T-helper 2 cell treated with Interferon-gamma antibody and Interleukin-4, amounts not matched to agents 5 μg/mL and 100 μg/mL, for 36 hours (primary cell): ENCODE measurements around the gene KRTAP8-1.

Source experiments
- DNase-seq: peaks from one replicate; pipeline ENCODE4 v3.0.0; 2021; ENCODE audit warnings: low spot score
- H3K27ac Mint-ChIP-seq: one replicate; pipeline ENCODE4 v1.8.0; 2021; ENCODE audit warnings: mild to moderate bottlenecking, mixed read lengths
- H3K27me3 Mint-ChIP-seq: one replicate; pipeline ENCODE4 v1.8.0; 2021; ENCODE audit warnings: low read depth, mixed read lengths
- H3K36me3 Mint-ChIP-seq: one replicate; pipeline ENCODE4 v1.8.0; 2021; ENCODE audit warnings: low read depth, mixed read lengths
- H3K4me1 Mint-ChIP-seq: one replicate; pipeline ENCODE4 v1.8.0; 2021; ENCODE audit warnings: low read depth, mixed read lengths
- H3K4me3 Mint-ChIP-seq: one replicate; pipeline ENCODE4 v1.8.0; 2022; ENCODE audit warnings: mild to moderate bottlenecking, moderate library complexity, mixed read lengths
- H3K9me3 Mint-ChIP-seq: one replicate; pipeline ENCODE4 v1.8.0; 2021; ENCODE audit warnings: mixed read lengths

Gene KRTAP8-1, protein sequence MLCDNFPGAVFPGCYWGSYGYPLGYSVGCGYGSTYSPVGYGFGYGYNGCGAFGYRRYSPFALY

DNA sequence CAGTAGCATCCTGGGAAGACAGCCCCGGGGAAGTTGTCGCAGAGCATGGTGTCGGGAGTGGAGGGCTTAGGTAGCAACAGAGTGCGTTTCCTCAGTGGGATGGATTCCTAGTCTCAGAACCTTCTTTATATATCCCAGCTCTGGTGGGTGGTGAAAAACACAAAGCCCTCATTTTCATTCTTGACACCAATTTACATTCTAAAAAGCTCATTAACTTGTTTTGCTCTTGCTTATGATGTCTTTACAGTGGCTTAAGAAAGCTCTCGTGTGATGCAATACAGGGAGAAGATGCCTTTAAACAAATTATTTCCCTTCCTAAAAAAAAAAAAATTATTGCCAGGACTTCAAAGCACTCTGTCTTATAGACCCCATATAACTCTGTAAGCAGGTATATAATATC, at the start of gene KRTAP8-1:
Gene KRTAP8-1, minus strand, starts transcription at position 101 of the 400 bp plus-strand sequence. Its CDS starts 54 bp downstream, at position 47.
- Mint-ChIP-seq H3K36me3 (peaks cover 5% of the 10 kb centered on the region), H3K4me1 (peaks cover 3% of the 10 kb centered on the region), H3K4me3 (no peak within 1 kb of the TSS), H3K27ac (no peak within 1 kb of the TSS), H3K27me3 (peaks cover 30% of the 10 kb centered on the region), H3K9me3 (peaks cover 4% of the 10 kb centered on the region)
- no peak for DNase-seq

DNA sequence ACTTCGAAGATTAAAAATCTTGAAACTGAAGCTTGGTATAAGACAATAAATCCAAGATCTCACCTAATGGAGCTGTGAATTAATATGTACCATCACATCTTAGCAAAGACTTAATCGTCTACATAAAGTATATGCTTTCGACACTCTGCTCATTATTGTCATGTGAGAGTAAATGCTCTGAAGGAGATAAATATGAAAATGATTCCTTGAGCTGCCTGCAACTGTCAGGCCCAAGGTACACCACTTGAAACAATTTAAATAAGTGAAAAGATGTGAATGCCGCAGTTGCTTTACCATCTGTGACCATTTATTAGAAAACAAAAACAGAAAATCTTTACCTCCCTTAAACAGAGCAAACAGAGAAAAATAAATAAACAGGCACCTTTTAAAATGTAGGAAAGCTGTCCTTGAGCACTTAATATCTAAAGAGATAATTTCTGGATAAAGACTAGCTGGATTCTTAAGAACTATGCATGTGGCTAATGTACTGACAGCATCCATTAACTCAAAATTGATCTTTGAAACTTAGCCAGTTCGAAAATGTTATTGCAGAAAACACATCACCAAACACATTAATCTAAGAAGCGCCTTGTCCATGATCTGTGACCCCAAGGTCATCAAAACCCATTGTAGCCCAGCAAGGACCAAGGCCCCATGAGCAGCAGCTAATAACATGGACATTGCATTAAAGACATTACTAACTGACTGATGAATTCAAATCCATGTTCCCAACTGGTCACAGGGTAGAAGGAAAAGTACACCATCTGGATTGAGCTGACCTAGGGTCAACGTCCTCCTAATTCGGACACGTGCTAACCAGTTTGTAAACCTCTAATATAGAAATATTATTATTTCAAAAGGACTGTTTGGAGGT, 34.8 kb upstream of the KRTAP8-1 start:
- Mint-ChIP-seq H3K27ac (no peak overlapping the region), H3K27me3 (peaks cover 8% of the 10 kb centered on the region)

DNA sequence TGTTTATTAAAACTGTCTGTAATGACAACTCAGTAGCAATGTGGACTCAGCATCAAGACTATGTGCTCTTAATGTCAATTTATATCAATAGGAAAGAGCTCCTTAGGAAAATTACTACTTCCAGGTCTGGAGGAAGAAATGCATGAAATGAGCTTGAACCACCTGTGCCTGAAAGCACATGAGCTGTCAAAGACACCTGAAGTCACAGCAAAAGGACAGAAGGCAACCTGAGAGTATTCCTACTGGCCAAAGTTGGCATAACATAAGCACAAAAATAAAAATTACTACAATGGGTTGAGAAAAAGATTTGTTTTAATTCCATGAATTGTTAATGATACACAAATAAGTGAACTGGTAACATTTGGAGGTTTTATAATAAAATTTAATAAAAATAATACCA, 29.9 kb upstream of the KRTAP8-1 start:
- Mint-ChIP-seq H3K36me3 (no peaks in the 10 kb centered on the region), H3K4me1 (peaks cover 6% of the 10 kb centered on the region), H3K27me3 (peaks cover 9% of the 10 kb centered on the region), H3K4me3 (no peak overlapping the region), H3K9me3 (peaks cover 4% of the 10 kb centered on the region), H3K27ac (no peak overlapping the region)
- DNase-seq: no peak

More for the DNA sequence above, 34.8 kb upstream of the KRTAP8-1 start:
- DNase-seq: no peak
- Mint-ChIP-seq H3K4me1 (no peaks in the 10 kb centered on the region), H3K4me3 (no peak overlapping the region), H3K9me3 (no peaks in the 10 kb centered on the region), H3K36me3 (no peaks in the 10 kb centered on the region)

DNA sequence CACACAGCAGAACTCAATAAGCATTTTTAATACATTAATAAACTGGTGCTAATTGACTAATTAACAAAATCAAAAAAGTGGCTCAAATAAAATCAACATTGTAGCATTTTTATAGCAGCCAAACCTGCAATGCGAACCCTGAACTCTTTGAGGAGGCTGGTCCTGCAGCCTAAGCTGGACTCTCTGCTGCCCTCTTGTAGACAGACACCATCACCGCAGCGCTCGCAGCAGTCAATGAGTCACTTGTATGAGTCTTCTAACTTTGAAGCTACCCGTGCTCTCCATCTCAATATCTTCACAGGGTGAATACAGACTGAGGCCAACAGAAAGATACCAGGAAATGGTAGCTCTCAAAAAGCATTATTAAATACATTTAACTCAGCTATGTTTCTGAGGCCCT, 26.2 kb upstream of the KRTAP8-1 start:
- peak; percentile 31 for DNase-seq
- Mint-ChIP-seq H3K4me1 (peaks cover 6% of the 10 kb centered on the region), H3K27me3 (peaks cover 12% of the 10 kb centered on the region), H3K4me3 (no peak overlapping the region), H3K27ac (no peak overlapping the region), H3K36me3 (no peaks in the 10 kb centered on the region), H3K9me3 (peaks cover 4% of the 10 kb centered on the region)

DNA sequence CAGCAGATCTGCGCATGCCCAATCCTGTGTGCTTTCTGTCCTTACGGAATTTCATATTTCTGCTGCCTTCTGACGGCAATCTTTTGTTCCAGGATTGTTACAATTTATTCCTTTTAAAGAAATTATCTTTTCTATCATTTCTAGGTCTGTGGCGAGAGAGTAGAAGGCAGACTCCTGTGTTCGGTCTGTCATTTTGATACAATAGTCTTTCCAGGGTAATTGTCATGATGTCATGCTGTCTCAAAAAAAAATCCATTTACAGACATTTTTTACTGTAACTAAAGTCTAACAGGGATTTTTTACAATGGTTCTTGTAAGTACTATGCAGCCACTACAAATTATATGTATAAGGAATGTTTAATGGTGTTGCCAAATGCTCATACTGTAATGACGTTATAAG, 25.5 kb upstream of the KRTAP8-1 start:
- Mint-ChIP-seq H3K9me3 (peaks cover 4% of the 10 kb centered on the region), H3K36me3 (no peaks in the 10 kb centered on the region)

DNA sequence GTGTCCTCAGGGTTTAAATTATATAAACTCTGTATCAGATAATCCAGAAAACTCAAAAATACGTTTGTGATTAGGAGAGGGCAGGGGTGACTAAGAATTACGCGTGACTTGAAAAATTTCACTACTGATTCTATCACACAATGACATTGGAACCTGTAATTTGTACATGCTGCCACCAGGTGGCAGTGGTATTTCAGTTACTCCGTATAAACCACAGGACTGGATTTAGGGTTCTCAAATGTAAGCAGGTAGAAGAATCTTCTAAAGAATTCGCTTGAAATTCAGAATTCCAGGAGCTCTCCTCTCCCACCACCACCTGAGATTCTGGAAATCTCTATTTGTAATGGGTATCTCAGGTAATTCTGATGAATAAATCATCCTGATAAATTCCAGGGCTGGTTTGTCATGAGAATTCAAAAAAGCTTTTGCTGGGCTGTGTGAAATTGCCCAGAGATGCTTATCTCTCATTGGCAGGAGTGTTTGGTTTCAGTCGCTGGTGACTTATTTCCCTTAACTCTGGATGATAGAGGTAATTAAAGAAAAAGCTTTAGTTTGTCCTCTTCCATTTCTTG, 18.2 kb upstream of the KRTAP8-1 start:
- DNase-seq: no peak
- Mint-ChIP-seq H3K36me3 (no peaks in the 10 kb centered on the region), H3K27me3 (peaks cover 8% of the 10 kb centered on the region)

More for the DNA sequence above, 25.5 kb upstream of the KRTAP8-1 start:
- no peak for DNase-seq
- H3K27ac Mint-ChIP-seq: no peak overlapping the region
- peaks cover 6% of the 10 kb centered on the region for H3K4me1 Mint-ChIP-seq
- H3K4me3 Mint-ChIP-seq: no peak overlapping the region
- peaks cover 12% of the 10 kb centered on the region for H3K27me3 Mint-ChIP-seq

DNA sequence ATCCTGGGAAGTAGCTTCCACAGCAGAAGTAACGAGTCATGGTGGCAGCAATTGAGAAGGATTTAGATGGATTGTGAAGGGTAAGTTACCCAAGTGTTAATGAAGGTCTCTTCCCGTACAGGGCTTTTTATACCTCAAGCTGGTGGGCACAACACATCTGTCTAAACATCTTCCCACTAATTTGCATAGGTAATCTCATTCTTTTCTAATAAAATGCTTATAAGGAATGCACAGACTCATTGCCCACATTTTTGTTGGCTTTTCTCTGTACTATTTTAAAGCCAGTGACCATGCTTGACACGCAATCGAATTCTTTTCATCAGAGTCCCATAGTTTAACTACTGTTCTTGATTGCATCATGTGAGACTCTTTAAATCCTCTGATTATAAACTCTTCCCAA, 16.6 kb upstream of the KRTAP8-1 start, which contains the start of gene KRTAP7-1:
Gene KRTAP7-1, minus strand, starts transcription at position 101 of the 400 bp plus-strand sequence. Its CDS starts 61 bp downstream, at position 40.
- no peak for DNase-seq
- peaks cover 15% of the 10 kb centered on the region for H3K9me3 Mint-ChIP-seq
- no peaks in the 10 kb centered on the region for H3K36me3 Mint-ChIP-seq
- no peak within 1 kb of the TSS for H3K4me3 Mint-ChIP-seq
- H3K27ac Mint-ChIP-seq: no peak within 1 kb of the TSS
- H3K27me3 Mint-ChIP-seq: peaks cover 8% of the 10 kb centered on the region
- H3K4me1 Mint-ChIP-seq: peaks cover 2% of the 10 kb centered on the region

More for the DNA sequence above, 18.2 kb upstream of the KRTAP8-1 start:
- Mint-ChIP-seq H3K4me3 (no peak overlapping the region), H3K4me1 (peaks cover 2% of the 10 kb centered on the region), H3K27ac (no peak overlapping the region), H3K9me3 (peaks cover 15% of the 10 kb centered on the region)

DNA sequence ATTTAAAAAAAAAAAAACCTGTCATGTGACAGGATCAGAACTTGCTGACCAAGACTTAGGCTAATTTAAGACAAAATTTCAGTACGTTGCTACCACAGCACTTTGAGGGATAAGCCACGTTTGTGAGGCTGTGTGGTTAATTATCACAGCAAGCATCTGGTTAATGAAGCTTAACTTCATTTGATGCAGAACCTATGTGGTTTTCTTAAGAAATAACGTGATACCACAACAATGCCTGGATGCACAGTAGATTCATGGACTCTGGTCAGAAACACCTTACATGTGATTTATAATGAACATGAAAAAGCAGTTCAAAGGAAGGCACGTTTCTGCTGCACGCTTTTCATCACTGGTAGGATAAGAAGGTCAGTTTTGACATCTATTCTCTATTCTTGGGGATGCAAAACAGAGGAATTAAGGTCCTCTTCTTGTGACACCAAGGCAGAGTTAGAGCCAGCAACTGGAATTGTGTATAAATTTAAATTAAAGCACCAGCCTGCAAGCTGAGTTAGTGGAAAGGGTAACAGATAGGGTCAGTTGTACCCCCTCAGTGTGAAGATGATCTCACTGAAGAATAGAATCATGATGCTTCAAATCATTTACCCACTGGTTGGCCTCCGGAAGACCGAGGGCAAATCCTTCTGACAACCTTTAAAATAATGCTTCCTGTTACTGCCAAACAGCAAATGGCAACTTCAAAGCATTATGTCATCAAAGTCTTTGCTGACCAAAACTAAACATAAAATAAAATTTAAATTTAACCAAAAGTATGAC, 6.0 kb upstream of the KRTAP8-1 start:
- DNase-seq: no peak
- Mint-ChIP-seq H3K4me3 (peak overlapping the region; percentile 4), H3K4me1 (peaks cover 24% of the 10 kb centered on the region), H3K9me3 (peaks cover 17% of the 10 kb centered on the region), H3K27ac (peak overlapping the region; percentile 21), H3K27me3 (peaks cover 7% of the 10 kb centered on the region), H3K36me3 (peaks cover 11% of the 10 kb centered on the region)

DNA sequence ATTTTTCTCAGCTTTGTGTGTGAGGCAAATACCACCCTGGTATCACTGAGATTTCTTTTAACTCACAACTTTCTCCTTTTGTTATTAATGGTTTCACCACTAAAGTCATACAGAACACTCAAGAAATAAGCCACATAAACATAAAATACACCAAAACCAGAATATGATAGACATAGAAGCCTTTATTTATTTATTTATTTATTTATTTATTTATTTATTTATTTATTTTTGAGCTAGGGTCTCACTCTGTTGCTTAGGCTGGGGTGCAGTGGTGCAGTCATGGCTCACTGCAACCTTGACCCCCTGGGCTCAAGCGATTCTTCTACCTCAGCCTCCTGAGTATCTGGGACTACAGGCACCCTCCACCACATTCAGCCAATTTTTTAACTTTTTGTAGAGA, 12.5 kb downstream of the KRTAP8-1 start:
- Mint-ChIP-seq H3K27ac (no peak overlapping the region), H3K4me3 (no peak overlapping the region), H3K36me3 (peaks cover 1% of the 10 kb centered on the region), H3K4me1 (no peaks in the 10 kb centered on the region), H3K9me3 (no peaks in the 10 kb centered on the region), H3K27me3 (peaks cover 11% of the 10 kb centered on the region)
- DNase-seq: no peak

DNA sequence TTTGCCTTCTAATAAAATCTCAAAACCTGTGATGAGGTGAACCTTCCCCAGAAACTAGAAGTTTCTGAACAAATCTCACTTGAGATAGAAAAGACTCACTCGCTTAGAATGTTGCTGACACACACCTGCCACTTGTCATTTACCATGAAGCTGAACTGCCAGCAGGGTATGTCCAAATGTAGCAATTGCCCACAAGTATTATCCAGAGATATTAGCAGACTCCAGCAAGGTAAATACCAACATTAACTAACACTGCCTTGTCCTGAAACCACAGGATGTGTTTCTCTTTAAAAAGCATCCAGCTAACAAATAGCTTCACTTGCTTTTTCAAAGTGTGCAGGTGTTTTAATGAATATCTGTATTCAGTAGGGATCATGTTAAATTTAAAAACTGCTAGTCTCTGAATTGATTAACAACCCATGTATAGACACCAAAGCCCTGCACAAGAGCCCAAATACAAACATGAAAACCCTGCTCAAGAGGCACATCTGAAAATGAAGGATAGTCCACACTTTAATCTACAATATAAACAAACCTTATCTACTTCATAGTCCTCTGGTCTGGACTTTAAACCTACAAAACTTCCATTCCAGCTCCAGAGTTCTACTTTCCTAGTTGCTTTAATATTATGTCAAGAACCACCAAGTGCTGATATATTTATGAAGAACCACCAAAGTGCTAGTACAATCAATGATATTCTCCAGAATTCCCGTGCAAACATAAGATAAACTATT, 19.3 kb downstream of the KRTAP8-1 start:
- Mint-ChIP-seq H3K36me3 (no peaks in the 10 kb centered on the region), H3K4me1 (no peaks in the 10 kb centered on the region), H3K4me3 (no peak overlapping the region), H3K27ac (no peak overlapping the region), H3K9me3 (no peaks in the 10 kb centered on the region), H3K27me3 (peaks cover 16% of the 10 kb centered on the region)
- DNase-seq: no peak

DNA sequence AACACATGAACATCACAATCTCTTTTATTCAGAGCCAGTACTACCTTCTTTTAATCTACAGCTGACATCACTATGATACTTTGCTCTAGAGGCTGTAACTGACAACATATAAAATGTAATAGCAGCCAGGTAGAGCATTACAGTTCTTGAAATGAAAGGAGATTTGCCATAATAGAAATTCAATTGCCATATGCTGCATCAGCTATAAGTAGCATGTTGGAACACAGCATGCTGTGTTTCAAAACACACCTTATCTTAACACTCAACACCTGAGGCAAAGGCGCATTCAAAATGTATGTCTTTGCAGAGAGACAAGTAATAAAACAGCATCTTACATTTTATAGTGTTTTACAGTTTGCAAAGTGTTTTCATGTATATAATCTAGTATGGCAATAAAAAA, 33.8 kb downstream of the KRTAP8-1 start:
- Mint-ChIP-seq H3K4me1 (no peaks in the 10 kb centered on the region), H3K36me3 (no peaks in the 10 kb centered on the region), H3K9me3 (no peaks in the 10 kb centered on the region), H3K27ac (no peak overlapping the region), H3K4me3 (no peak overlapping the region), H3K27me3 (peaks cover 19% of the 10 kb centered on the region)
- DNase-seq: no peak

DNA sequence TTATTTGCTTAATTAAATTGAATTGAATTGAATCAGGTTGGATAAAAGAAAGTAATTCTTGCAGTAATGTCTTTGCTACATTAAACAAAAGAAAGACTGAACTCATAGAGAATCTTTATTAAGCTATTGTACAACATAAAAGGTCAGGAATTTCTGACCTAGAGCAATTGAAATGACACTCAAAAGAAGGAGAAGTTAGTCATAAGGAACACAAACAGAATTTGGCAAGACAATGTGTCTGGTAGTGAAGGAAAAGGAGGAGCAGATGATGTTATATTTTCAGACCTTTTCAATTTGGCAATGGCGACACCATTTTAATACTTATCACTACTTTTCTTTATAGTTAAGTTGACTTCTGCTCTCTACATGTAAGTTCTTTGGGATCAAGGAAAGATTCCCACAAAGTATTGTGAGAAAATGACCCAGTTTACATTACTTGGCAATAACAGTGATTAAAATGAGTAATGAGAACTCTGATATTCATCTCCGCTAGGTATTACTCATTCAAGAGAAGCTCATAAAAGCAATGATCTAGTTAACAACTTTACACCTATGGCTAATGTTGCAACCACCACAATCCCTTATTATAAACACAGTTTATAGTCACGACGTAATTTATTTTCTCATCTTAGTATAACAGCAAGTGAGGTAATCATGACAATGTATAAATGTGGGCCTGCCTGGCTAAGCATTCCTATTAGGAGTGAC, 43.2 kb downstream of the KRTAP8-1 start:
- no peaks in the 10 kb centered on the region for H3K36me3 Mint-ChIP-seq
- peaks cover 5% of the 10 kb centered on the region for H3K27me3 Mint-ChIP-seq
- H3K27ac Mint-ChIP-seq: no peak overlapping the region
- H3K4me3 Mint-ChIP-seq: no peak overlapping the region
- H3K9me3 Mint-ChIP-seq: no peaks in the 10 kb centered on the region
- no peak for DNase-seq
- no peaks in the 10 kb centered on the region for H3K4me1 Mint-ChIP-seq
